Astrocyte (in vitro differentiated cells and primary cell): Measurements from ENCODE around the gene PELI2. TPM values are rescaled to one million over a fixed set of nuclear protein-coding genes. Genes with fewer than 3 reads are reported as not detected.

Experiments used
- DNase-seq: peaks from one replicate; pipeline ENCODE4 v3.0.0-alpha.2; 2010; ENCODE audit warnings: low read depth
- FAIRE-seq: peaks from 2 replicates; lab custom pipeline; 2011; peaks lifted over from hg19 to GRCh38; lab: Jason Lieb, UNC
- H2AFZ ChIP-seq: 2 replicates; pipeline ENCODE4 v1.6.0; 2012; ENCODE audit warnings: low read depth, low read length, inconsistent platforms
- H3K27ac ChIP-seq: 2 replicates; pipeline ENCODE4 v1.5.1; 2011; ENCODE audit warnings: low read depth, low read length, inconsistent platforms
- H3K27me3 ChIP-seq: 2 replicates; pipeline ENCODE4 v1.6.0; 2011; ENCODE audit warnings: low read length, inconsistent platforms; ENCODE audit not compliant: insufficient read depth
- H3K36me3 ChIP-seq: 2 replicates; pipeline ENCODE4 v1.5.1; 2011; ENCODE audit warnings: low read length, inconsistent platforms; ENCODE audit not compliant: insufficient read depth
- H3K4me1 ChIP-seq: 2 replicates; pipeline ENCODE4 v1.5.1; 2011; ENCODE audit warnings: low read length, inconsistent platforms; ENCODE audit not compliant: insufficient read depth
- H3K4me2 ChIP-seq: 2 replicates; pipeline ENCODE4 v1.6.0; 2012; ENCODE audit warnings: low read length, inconsistent platforms
- H3K4me3 ChIP-seq: 2 replicates; pipeline ENCODE4 v1.5.1; 2011; ENCODE audit warnings: low read depth, mild to moderate bottlenecking, low read length, inconsistent platforms; ENCODE audit not compliant: insufficient read depth
- H3K79me2 ChIP-seq: 2 replicates; pipeline ENCODE4 v1.6.0; 2012; ENCODE audit warnings: mild to moderate bottlenecking, low read length, inconsistent platforms; ENCODE audit not compliant: insufficient read depth
- H3K9ac ChIP-seq: 2 replicates; pipeline ENCODE4 v1.6.0; 2012; ENCODE audit warnings: mild to moderate bottlenecking, low read length, inconsistent platforms
- H3K9me3 ChIP-seq: 2 replicates; pipeline ENCODE4 v1.5.1; 2012; ENCODE audit warnings: low read depth, mild to moderate bottlenecking, low read length, inconsistent platforms; ENCODE audit not compliant: insufficient read depth
- H4K20me1 ChIP-seq: 2 replicates; pipeline ENCODE4 v1.6.0; 2012; ENCODE audit warnings: low read length, inconsistent platforms; ENCODE audit not compliant: insufficient read depth
- H3K27ac Mint-ChIP-seq: one replicate; pipeline ENCODE4 v1.8.0; 2021; ENCODE audit warnings: mild to moderate bottlenecking, mixed read lengths; ENCODE audit not compliant: unreplicated experiment
- H3K27me3 Mint-ChIP-seq: one replicate; pipeline ENCODE4 v1.8.0; 2021; ENCODE audit warnings: low read depth, mixed read lengths; ENCODE audit not compliant: unreplicated experiment
- H3K36me3 Mint-ChIP-seq: one replicate; pipeline ENCODE4 v1.8.0; 2021; ENCODE audit warnings: low read depth, mixed read lengths; ENCODE audit not compliant: unreplicated experiment
- H3K4me1 Mint-ChIP-seq: one replicate; pipeline ENCODE4 v1.8.0; 2021; ENCODE audit warnings: low read depth, mixed read lengths; ENCODE audit not compliant: unreplicated experiment
- H3K4me3 Mint-ChIP-seq: one replicate; pipeline ENCODE4 v1.8.0; 2021; ENCODE audit warnings: mild to moderate bottlenecking, moderate library complexity, mixed read lengths; ENCODE audit not compliant: unreplicated experiment
- H3K9me3 Mint-ChIP-seq: one replicate; pipeline ENCODE4 v1.8.0; 2021; ENCODE audit warnings: mild to moderate bottlenecking, mixed read lengths; ENCODE audit not compliant: unreplicated experiment
- EZH2 ChIP-seq: IDR thresholded peaks from 2 replicates; pipeline ENCODE4 v1.6.1; 2012; ENCODE audit warnings: mild to moderate bottlenecking, low read length, inconsistent platforms; ENCODE audit not compliant: insufficient read depth
- total RNA-seq: library from RNA; stranded (reverse); gene quantifications from 2 replicates; pipeline ENCODE4 v1.2.1, GENCODE V29; 2021
- TF ChIP-seq, protein P1 (sequence below): IDR thresholded peaks from 2 replicates; pipeline ENCODE4 v1.5.1; 2011; ENCODE audit warnings: low read depth, mild to moderate bottlenecking, inconsistent platforms, low read length, moderate library complexity; ENCODE audit not compliant: insufficient read depth

Gene PELI2
- total RNA-seq, 1 donor from 2014 or later = 5.3 TPM

DNA sequence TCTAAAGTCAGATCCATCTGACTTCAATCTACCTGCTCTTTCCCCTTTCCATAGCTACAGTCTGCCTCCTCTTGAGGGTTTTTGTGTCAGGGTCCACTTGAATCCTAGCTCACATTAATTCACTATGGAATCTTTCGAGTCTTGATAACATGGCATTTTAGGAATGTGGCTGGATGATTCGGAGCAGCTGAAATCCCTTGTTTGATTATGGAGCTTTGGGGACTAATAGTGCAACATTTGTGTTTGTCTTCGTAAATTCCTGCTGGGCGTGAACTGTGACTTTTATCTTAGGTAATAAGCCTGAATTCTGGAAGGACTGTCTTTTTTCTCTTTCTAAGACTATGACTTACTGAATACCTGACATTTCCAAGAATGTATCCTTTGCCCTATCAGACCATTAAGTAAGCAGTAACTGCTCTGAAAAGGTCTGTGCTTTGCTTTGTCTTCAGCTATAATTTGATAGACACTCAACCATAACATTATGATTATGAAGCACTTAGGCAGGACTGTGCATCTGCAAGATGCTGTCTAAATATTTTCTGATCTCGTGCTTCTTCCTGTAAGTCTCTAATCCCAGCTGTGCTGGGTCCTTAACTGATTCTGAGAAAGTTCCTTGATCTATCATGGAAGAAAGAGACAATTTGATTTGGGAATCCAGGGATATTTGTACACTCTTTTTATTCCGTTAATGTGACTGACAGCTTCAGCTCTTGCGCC, 19.0 kb upstream of the PELI2 start:
- peaks cover 2% of the 10 kb centered on the region for H3K27me3 Mint-ChIP-seq
- no peak overlapping the region for H3K4me2 ChIP-seq
- FAIRE-seq = no peak
- H3K27me3 ChIP-seq = no peaks in the 10 kb centered on the region
- no peak for DNase-seq
- H3K4me3 ChIP-seq = no peak overlapping the region
- H3K27ac ChIP-seq = no peak overlapping the region
- no peaks in the 10 kb centered on the region for H3K79me2 ChIP-seq
- H3K27ac Mint-ChIP-seq = no peak overlapping the region
- H3K9ac ChIP-seq = no peak overlapping the region
- H3K36me3 Mint-ChIP-seq = no peaks in the 10 kb centered on the region
- peaks cover 32% of the 10 kb centered on the region for H3K4me1 Mint-ChIP-seq
- no peaks in the 10 kb centered on the region for H3K9me3 Mint-ChIP-seq
- H4K20me1 ChIP-seq = no peaks in the 10 kb centered on the region
- TF ChIP-seq, protein P1, sequence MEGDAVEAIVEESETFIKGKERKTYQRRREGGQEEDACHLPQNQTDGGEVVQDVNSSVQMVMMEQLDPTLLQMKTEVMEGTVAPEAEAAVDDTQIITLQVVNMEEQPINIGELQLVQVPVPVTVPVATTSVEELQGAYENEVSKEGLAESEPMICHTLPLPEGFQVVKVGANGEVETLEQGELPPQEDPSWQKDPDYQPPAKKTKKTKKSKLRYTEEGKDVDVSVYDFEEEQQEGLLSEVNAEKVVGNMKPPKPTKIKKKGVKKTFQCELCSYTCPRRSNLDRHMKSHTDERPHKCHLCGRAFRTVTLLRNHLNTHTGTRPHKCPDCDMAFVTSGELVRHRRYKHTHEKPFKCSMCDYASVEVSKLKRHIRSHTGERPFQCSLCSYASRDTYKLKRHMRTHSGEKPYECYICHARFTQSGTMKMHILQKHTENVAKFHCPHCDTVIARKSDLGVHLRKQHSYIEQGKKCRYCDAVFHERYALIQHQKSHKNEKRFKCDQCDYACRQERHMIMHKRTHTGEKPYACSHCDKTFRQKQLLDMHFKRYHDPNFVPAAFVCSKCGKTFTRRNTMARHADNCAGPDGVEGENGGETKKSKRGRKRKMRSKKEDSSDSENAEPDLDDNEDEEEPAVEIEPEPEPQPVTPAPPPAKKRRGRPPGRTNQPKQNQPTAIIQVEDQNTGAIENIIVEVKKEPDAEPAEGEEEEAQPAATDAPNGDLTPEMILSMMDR = no peak
- TF ChIP-seq EZH2 = no peak
- H3K9me3 ChIP-seq = no peaks in the 10 kb centered on the region
- peaks cover 6% of the 10 kb centered on the region for H3K4me1 ChIP-seq
- H2AFZ ChIP-seq = no peak overlapping the region
- no peak overlapping the region for H3K4me3 Mint-ChIP-seq
- no peaks in the 10 kb centered on the region for H3K36me3 ChIP-seq

DNA sequence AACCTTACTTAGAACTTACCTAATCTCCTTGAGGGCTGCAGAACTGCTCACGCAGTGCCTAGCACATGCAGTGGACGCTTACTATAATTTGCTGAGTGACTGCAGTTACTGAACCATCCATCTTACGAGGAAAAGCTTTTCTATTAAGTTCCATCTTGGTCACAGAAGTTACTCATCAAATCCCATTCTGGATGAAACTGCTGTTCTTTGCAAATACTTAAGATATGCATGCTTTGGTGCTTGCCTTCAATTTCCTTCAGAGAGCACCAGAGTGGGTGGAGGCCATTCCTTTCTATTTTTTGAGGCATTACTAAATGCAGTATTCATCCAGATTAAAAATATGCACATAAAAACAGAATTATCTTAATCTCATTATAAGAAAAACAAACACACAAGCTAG, 17.7 kb upstream of the PELI2 start:
- peaks cover 2% of the 10 kb centered on the region for H3K27me3 Mint-ChIP-seq
- H3K27ac Mint-ChIP-seq = no peak overlapping the region
- no peaks in the 10 kb centered on the region for H3K36me3 Mint-ChIP-seq
- H2AFZ ChIP-seq = no peak overlapping the region
- DNase-seq (peak; percentile 65), FAIRE-seq (no peak)
- H3K27me3 ChIP-seq = no peaks in the 10 kb centered on the region
- no peak overlapping the region for H3K4me3 Mint-ChIP-seq
- H3K4me2 ChIP-seq = peak overlapping the region; percentile 12
- no peaks in the 10 kb centered on the region for H3K79me2 ChIP-seq
- no peaks in the 10 kb centered on the region for H3K9me3 Mint-ChIP-seq
- TF ChIP-seq EZH2 = no peak
- TF ChIP-seq, protein P1 = no peak
- H3K36me3 ChIP-seq = no peaks in the 10 kb centered on the region
- no peak overlapping the region for H3K4me3 ChIP-seq
- no peaks in the 10 kb centered on the region for H4K20me1 ChIP-seq
- peaks cover 6% of the 10 kb centered on the region for H3K4me1 ChIP-seq
- H3K9ac ChIP-seq = no peak overlapping the region
- no peak overlapping the region for H3K27ac ChIP-seq
- H3K4me1 Mint-ChIP-seq = peaks cover 32% of the 10 kb centered on the region
- H3K9me3 ChIP-seq = no peaks in the 10 kb centered on the region

DNA sequence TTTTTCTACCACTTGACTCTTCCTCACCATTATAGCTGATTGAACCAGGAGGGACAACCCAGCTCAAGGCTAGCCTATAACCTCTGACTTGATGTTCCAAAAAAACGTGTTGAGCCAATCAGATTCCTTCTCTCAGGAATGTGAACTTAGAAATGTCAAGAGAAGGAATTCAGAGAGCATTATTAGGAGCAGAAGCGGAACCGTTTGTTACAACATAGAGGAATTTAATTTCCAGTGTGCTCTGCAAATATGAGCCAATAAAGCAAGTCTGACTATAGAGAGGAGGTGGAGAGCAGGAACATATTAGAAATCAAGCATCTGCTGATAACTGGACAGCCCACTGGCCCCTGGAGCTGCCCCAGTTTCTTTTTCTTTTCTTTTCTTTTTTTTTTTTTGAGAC, 15.3 kb upstream of the PELI2 start:
- DNase-seq (no peak), FAIRE-seq (no peak)
- Histone ChIP-seq H3K4me3 (no peak overlapping the region), H2AFZ (no peak overlapping the region), H3K79me2 (no peaks in the 10 kb centered on the region), H3K9me3 (no peaks in the 10 kb centered on the region), H3K27me3 (no peaks in the 10 kb centered on the region), H3K4me1 (peaks cover 6% of the 10 kb centered on the region), H3K27ac (no peak overlapping the region), H4K20me1 (no peaks in the 10 kb centered on the region), H3K36me3 (no peaks in the 10 kb centered on the region), H3K9ac (no peak overlapping the region), H3K4me2 (no peak overlapping the region)
- Mint-ChIP-seq H3K9me3 (no peaks in the 10 kb centered on the region), H3K4me1 (peaks cover 32% of the 10 kb centered on the region), H3K27ac (peak overlapping the region; percentile 59), H3K36me3 (no peaks in the 10 kb centered on the region), H3K4me3 (no peak overlapping the region), H3K27me3 (peaks cover 2% of the 10 kb centered on the region)
- TF ChIP-seq, protein P1 = no peak
- TF ChIP-seq EZH2 = no peak
